B cell (primary cell): ENCODE data around the gene SLC5A2. TPM values are rescaled to one million over a fixed set of nuclear protein-coding genes. Genes with fewer than 3 reads are reported as not detected.
A peak's percentile ranks its signal among the peaks of the same experiment; 100 is the strongest.

Experiments used
- ATAC-seq: fragments of 200-7000 bp; cut with Tn5 transposase; one replicate; pipeline ENCODE4 v1.10.0; 2021; ENCODE audit warnings: low read depth, mild to moderate bottlenecking, moderate number of reproducible peaks, moderate library complexity
- CTCF ChIA-PET: fragments of 350-600 bp; sonication (Branson Sonifier 250); formaldehyde crosslinking; loops from one replicate; lab custom pipeline; 2021; ENCODE audit warnings: antibody characterized with exemption, inconsistent platforms; lab: Charles Lee
- POLR2A ChIA-PET: fragments of 350-600 bp; sonication (Branson Sonifier 250); formaldehyde crosslinking; loops from one replicate; lab custom pipeline; 2021; ENCODE audit warnings: antibody characterized with exemption; lab: Charles Lee
- DNase-seq: peaks from one replicate; pipeline ENCODE4 v3.0.0; 2013
- H2AFZ ChIP-seq: 2 replicates; pipeline ENCODE4 v1.6.1; 2012; ENCODE audit warnings: mild to moderate bottlenecking, low read depth, low read length; ENCODE audit not compliant: insufficient read depth, poor library complexity, severe bottlenecking
- H3K27ac ChIP-seq, 2 donors: 1 replicate in 1 of 2; 2 replicates in 1 of 2; pipeline ENCODE4 v1.5.1; 2012 to 2013; ENCODE audit warnings: low read length in 2 of 2, mild to moderate bottlenecking in 2 of 2, moderate library complexity in 1 of 2
- H3K27me3 ChIP-seq, 4 experiments: fragments of 200-600 bp in 1 of 4; sonication (generic) in 1 of 4; replicated peaks in 1 of 4; 1 replicate in 2 of 4; 2 replicates in 2 of 4; pipeline versions ENCODE4 v1.6.1 to v1.7.0; 2013 to 2016; ENCODE audit warnings: low read length in 3 of 4, mild to moderate bottlenecking in 2 of 4, mixed read lengths in 1 of 4, moderate library complexity in 1 of 4; ENCODE audit not compliant: insufficient read depth in 4 of 4, control insufficient read depth in 3 of 4; ENCODE audit errors: control extremely low read depth in 1 of 4
- H3K36me3 ChIP-seq, 2 experiments: replicated peaks in 1 of 2; 1 replicate in 1 of 2; 2 replicates in 1 of 2; pipeline versions ENCODE4 v1.6.1 to v1.7.1; 2013; ENCODE audit warnings: low read length in 1 of 2; ENCODE audit not compliant: insufficient read depth in 2 of 2, control insufficient read depth in 1 of 2; ENCODE audit errors: control extremely low read depth in 1 of 2, extremely low read depth in 1 of 2
- H3K4me1 ChIP-seq, 2 donors: fragments of 200-600 bp in 1 of 2; sonication (generic) in 1 of 2; 1 replicate in 1 of 2; 2 replicates in 1 of 2; pipeline versions ENCODE4 v1.5.1 to v1.6.1; 2013 to 2017; ENCODE audit warnings: low read length in 2 of 2; ENCODE audit not compliant: control insufficient read depth in 2 of 2, insufficient read depth in 2 of 2
- H3K4me2 ChIP-seq: replicated peaks from 2 replicates; pipeline ENCODE3; 2012; ENCODE audit warnings: mild to moderate bottlenecking, low read depth, low read length; ENCODE audit not compliant: poor library complexity, severe bottlenecking
- H3K4me3 ChIP-seq, 5 experiments: fragments of 200-600 bp in 1 of 5; sonication (generic) in 1 of 5; 1 replicate in 3 of 5; 2 replicates in 2 of 5; pipeline versions ENCODE4 v1.5.1 to v1.7.0; 2011 to 2016; ENCODE audit warnings: low read length in 4 of 5, mild to moderate bottlenecking in 4 of 5, low read depth in 2 of 5, control low read depth in 1 of 5, moderate library complexity in 1 of 5; ENCODE audit not compliant: insufficient read depth in 1 of 5; ENCODE audit errors: control extremely low read depth in 1 of 5, extremely low read depth in 1 of 5
- H3K79me2 ChIP-seq: fragments of 200-600 bp; sonication (generic); one replicate; pipeline ENCODE4 v1.6.0; 2016; ENCODE audit warnings: low read length; ENCODE audit not compliant: control insufficient read depth, insufficient read depth
- H3K9ac ChIP-seq: fragments of 200-600 bp; sonication (generic); 2 replicates; pipeline ENCODE4 v1.6.1; 2017; ENCODE audit warnings: mild to moderate bottlenecking, low read length, moderate library complexity
- H3K9me3 ChIP-seq, 3 donors: one replicate each; pipeline versions ENCODE4 v1.6.1 to v1.7.1; 2013; ENCODE audit warnings: low read length in 2 of 3; ENCODE audit not compliant: control insufficient read depth in 2 of 3, insufficient read depth in 1 of 3; ENCODE audit errors: control extremely low read depth in 1 of 3
- H4K20me1 ChIP-seq: 2 replicates; pipeline ENCODE4 v1.6.0; 2012; ENCODE audit warnings: mild to moderate bottlenecking, low read length; ENCODE audit not compliant: insufficient read depth, control insufficient read depth, poor library complexity, severe bottlenecking
- H3K27ac Mint-ChIP-seq: one replicate; pipeline ENCODE4 v1.8.0; 2021; ENCODE audit warnings: mixed read lengths
- H3K27me3 Mint-ChIP-seq: one replicate; pipeline ENCODE4 v1.8.0; 2021; ENCODE audit warnings: mixed read lengths
- H3K4me1 Mint-ChIP-seq: one replicate; pipeline ENCODE4 v1.8.0; 2021; ENCODE audit warnings: mixed read lengths
- H3K4me3 Mint-ChIP-seq: one replicate; pipeline ENCODE4 v1.8.0; 2021; ENCODE audit warnings: mixed read lengths
- H3K9me3 Mint-ChIP-seq: one replicate; pipeline ENCODE4 v1.8.0; 2022; ENCODE audit warnings: mixed read lengths; ENCODE audit not compliant: insufficient read depth
- EZH2 ChIP-seq: IDR thresholded peaks from 2 replicates; pipeline ENCODE4 v1.6.1; 2012; ENCODE audit warnings: borderline replicate concordance, low read depth, mild to moderate bottlenecking, moderate library complexity, low read length; ENCODE audit not compliant: insufficient read depth, poor library complexity, severe bottlenecking
- WGBS: methylation state at CpG from one replicate; pipeline ENCODE4 v1.1.5; 2013; ENCODE audit warnings: missing lambda C conversion rate; ENCODE audit not compliant: insufficient coverage; 5-methylcytosine and 5-hydroxymethylcytosine counted together
- intact Hi-C: fragments of 100-400 bp; cut with micrococcal nuclease; formaldehyde crosslinking; loops from one replicate; pipeline ENCODE4 v1.10.0; 2022
- polyA plus RNA-seq: library from polyadenylated mRNA; depleted of rRNA; stranded (reverse); fragments of >200 nt; gene quantifications from 2 replicates; pipeline ENCODE4 v1.2.3, GENCODE V29; 2012
- total RNA-seq, 2 donors: library from RNA; stranded (reverse); fragments of 120-200 nt in 1 of 2; gene quantifications; 1 replicate in 1 of 2; 2 replicates in 1 of 2; pipeline versions ENCODE4 v1.2.3 to v1.2.4, GENCODE V29; 2013 to 2022
- TF ChIP-seq, protein P1 (sequence below): fragments of 200-600 bp; IDR thresholded peaks from one replicate; pipeline ENCODE4 v1.8.0; 2022; ENCODE audit warnings: antibody characterized with exemption, mild to moderate bottlenecking

SLC5A2 gene
- total and polyA plus RNA-seq, 2 donors (not counting 1 experiment from before 2014, with no cell fraction given), result 0.67 to 0.69 TPM

DNA sequence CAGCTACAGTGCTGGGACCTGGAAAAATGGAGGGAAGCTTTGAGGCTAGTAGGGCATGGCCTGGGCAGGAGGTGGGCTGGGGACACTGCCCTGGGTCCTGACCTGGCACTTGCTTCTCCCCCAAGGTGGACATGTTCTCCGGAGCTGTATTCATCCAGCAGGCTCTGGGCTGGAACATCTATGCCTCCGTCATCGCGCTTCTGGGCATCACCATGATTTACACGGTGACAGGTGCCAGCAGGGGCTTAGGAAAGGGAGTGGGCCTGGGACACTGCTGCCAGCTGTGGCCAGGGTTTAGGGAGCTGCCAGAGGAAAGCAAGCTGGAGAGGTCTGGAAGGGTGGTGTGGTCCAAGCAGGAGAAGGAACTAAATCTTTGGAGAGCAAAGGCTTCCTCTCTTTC, 3.1 kb downstream of the SLC5A2 start:
- Mint-ChIP-seq H3K27ac (no peak overlapping the region), H3K9me3 (no peaks in the 10 kb centered on the region), H3K27me3 (peaks cover 14% of the 10 kb centered on the region), H3K4me1 (peaks cover 12% of the 10 kb centered on the region), H3K4me3 (peak overlapping the region; percentile 66)
- Histone ChIP-seq H3K4me2 (no peak overlapping the region), H3K4me1 (peaks cover 10 to 16% of the 10 kb centered on the region in 2 donors), H3K36me3 (no peaks in the 10 kb centered on the region), H2AFZ (no peak overlapping the region), H4K20me1 (peaks cover 6% of the 10 kb centered on the region), H3K9me3 (peaks cover 0 to 5% (median 0%) of the 10 kb centered on the region in 3 donors), H3K79me2 (no peaks in the 10 kb centered on the region), H3K27ac (no peak overlapping the region), H3K9ac (no peak overlapping the region), H3K27me3 (peaks cover 0 to 13% (median 4%) of the 10 kb centered on the region in 4 experiments), H3K4me3 (no peak overlapping the region)
- ChIA-PET CTCF (interaction anchor here (0.9 kb wide), 1 partner anchor 26 kb away, joined by 3 read pairs; no protein-coding TSS in a partner anchor), POLR2A (interaction anchor here (0.5 kb wide), 1 partner anchor 484 kb away, joined by 4 read pairs; no protein-coding TSS in a partner anchor)
- TF ChIP-seq, protein P1, sequence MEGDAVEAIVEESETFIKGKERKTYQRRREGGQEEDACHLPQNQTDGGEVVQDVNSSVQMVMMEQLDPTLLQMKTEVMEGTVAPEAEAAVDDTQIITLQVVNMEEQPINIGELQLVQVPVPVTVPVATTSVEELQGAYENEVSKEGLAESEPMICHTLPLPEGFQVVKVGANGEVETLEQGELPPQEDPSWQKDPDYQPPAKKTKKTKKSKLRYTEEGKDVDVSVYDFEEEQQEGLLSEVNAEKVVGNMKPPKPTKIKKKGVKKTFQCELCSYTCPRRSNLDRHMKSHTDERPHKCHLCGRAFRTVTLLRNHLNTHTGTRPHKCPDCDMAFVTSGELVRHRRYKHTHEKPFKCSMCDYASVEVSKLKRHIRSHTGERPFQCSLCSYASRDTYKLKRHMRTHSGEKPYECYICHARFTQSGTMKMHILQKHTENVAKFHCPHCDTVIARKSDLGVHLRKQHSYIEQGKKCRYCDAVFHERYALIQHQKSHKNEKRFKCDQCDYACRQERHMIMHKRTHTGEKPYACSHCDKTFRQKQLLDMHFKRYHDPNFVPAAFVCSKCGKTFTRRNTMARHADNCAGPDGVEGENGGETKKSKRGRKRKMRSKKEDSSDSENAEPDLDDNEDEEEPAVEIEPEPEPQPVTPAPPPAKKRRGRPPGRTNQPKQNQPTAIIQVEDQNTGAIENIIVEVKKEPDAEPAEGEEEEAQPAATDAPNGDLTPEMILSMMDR, result no peak
- TF ChIP-seq EZH2, result no peak
- 93% methylated on average over 4 of the region's 5 CpGs for WGBS
- intact Hi-C loops, result no loop called here
- ATAC-seq, result no peak
- DNase-seq, result no peak

GRCh38 chr16:31487071-31487719, 4.3 kb downstream of the SLC5A2 start:
- POLR2A ChIA-PET, result interaction anchor here (2.1 kb wide), 1 partner anchor 10 kb away, joined by 6 read pairs; no protein-coding TSS in a partner anchor
- intact Hi-C loops, result loop anchor here (1.0 kb wide), 2 partner anchors 21 to 27 kb away; partner anchors contain the start of gene RUSF1
- no peak for DNase-seq

More at GRCh38 chr16:31487071-31487719, 4.3 kb downstream of the SLC5A2 start:
- H3K4me2 ChIP-seq, result peak overlapping the region; percentile 96
- peak overlapping the region; percentile 96 for H3K4me3 Mint-ChIP-seq
- peak overlapping the region; percentile 88 for H2AFZ ChIP-seq
- WGBS, result 4% methylated on average over 48 of the region's 48 CpGs
- H3K27ac Mint-ChIP-seq, result peak overlapping the region; percentile 79
- peak overlapping the region in 4 of 5 experiments; percentile 51 to 72 (median 63) for H3K4me3 ChIP-seq
- peaks cover 6% of the 10 kb centered on the region for H4K20me1 ChIP-seq
- no peaks in the 10 kb centered on the region for H3K9me3 Mint-ChIP-seq
- H3K4me1 ChIP-seq, result peaks cover 10 to 16% of the 10 kb centered on the region in 2 donors
- ATAC-seq, result no peak
- H3K9ac ChIP-seq, result peak overlapping the region; percentile 73
- H3K79me2 ChIP-seq, result no peaks in the 10 kb centered on the region
- TF ChIP-seq EZH2, result no peak
- TF ChIP-seq, protein P1, result no peak
- H3K9me3 ChIP-seq, result peaks cover 0 to 5% (median 0%) of the 10 kb centered on the region in 3 donors
- no peak overlapping the region for H3K27ac ChIP-seq
- peaks cover 0 to 5% of the 10 kb centered on the region in 2 experiments for H3K36me3 ChIP-seq
- CTCF ChIA-PET, result interaction anchor here (1.5 to 2.2 kb wide), 2 partner anchors 10 to 27 kb away, joined by 6 to 7 read pairs; partner anchors contain the start of gene ARMC5
- H3K27me3 ChIP-seq, result peaks cover 0 to 12% (median 4%) of the 10 kb centered on the region in 4 experiments
- peaks cover 11% of the 10 kb centered on the region for H3K27me3 Mint-ChIP-seq
- H3K4me1 Mint-ChIP-seq, result peaks cover 12% of the 10 kb centered on the region
